ENCODE data around the gene USH2A.
"Not testable (repeated sequence)": the region's sequence is repeated elsewhere in the genome, so short reads cannot be mapped to it uniquely, and the experiment has no call there.

Gene USH2A

DNA sequence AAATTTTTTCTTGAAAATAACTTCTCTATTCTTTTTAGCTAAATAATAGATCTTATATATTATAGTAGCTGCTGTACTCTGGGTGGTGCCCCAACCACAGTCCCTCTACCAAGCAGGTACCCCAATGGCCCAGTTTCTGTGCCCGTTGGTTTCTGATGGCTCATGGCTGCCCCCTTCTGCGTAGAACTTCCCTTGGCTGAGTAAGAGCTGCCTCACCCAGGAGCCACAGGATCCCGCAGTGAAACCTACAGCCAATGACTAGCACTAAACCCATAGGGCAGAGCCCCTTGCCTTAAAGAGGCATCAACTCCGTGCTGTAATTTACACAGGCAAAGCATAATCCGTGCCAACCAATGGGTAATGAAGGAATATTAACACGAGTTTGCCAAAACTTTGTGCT is 247.5 kb downstream of the USH2A start:
- TF ChIP-seq, protein P1, sequence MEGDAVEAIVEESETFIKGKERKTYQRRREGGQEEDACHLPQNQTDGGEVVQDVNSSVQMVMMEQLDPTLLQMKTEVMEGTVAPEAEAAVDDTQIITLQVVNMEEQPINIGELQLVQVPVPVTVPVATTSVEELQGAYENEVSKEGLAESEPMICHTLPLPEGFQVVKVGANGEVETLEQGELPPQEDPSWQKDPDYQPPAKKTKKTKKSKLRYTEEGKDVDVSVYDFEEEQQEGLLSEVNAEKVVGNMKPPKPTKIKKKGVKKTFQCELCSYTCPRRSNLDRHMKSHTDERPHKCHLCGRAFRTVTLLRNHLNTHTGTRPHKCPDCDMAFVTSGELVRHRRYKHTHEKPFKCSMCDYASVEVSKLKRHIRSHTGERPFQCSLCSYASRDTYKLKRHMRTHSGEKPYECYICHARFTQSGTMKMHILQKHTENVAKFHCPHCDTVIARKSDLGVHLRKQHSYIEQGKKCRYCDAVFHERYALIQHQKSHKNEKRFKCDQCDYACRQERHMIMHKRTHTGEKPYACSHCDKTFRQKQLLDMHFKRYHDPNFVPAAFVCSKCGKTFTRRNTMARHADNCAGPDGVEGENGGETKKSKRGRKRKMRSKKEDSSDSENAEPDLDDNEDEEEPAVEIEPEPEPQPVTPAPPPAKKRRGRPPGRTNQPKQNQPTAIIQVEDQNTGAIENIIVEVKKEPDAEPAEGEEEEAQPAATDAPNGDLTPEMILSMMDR (IDR thresholded peaks at IDR 0.05; ENCODE audit: low read depth, low read length, missing control alignments): no peak
- no peak for DNase-seq (ENCODE audit: extremely low read depth, low read depth)

DNA sequence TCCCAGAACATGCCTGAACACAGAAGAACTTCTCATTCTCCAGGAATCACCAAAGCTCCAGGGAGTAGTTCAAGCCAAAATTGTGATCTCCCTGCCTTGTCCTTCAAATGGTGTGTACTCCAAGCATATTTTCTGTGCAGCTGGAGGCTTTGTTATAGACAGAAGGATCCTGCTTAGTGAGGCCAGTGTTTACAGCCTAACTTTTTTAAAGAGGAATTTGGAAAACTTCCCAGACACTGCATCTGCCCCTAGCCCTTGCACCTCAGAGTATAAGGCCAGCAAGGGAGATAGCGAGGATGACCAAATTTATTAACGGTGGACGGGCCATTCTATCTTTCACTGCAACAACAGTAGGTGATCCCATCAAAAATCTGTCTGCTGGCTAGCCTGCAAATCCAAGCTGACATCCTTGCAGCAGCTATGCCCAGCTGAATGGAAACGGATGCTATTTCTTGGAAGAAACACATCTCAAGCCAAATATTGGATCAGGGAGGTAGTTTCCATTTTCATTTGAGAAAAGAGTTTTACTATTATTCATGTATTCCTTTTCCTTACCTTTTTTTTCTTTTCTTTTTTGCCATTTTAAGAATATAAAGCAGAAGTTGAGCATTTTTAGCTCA is 249.8 kb downstream of the USH2A start:
- no peak for DNase-seq (ENCODE audit: extremely low read depth, low read depth)
- TF ChIP-seq, protein P1 (IDR thresholded peaks at IDR 0.05; ENCODE audit: low read depth, low read length, missing control alignments): no peak
- H3K4me3 ChIP-seq (replicated peaks; ENCODE audit: low read depth, low read length): no peak overlapping the region

More for the DNA sequence above, 247.5 kb downstream of the USH2A start:
- no peak overlapping the region for H3K4me3 ChIP-seq (replicated peaks; ENCODE audit: low read depth, low read length)

DNA sequence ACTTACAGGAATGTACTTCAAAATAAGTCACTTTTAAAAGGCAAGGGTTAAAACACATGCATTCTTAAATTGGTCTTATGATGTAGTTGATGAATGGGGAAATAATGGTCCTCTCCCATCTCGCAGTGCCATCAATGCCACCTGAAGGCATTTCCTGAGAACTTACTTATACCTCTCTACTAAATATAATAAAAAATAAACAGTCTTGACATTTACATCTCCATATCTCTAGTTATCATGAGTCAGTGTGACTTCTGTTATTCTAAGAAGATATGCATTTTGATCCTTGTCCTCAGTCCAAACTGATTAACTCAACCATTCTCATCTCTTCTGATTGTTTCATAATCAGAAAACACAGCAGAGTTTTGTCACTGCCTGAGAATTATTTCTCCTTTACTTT is 253.9 kb downstream of the USH2A start:
- no peak overlapping the region for H3K4me3 ChIP-seq (replicated peaks; ENCODE audit: low read depth, low read length)
- no peak for DNase-seq (ENCODE audit: extremely low read depth, low read depth)
- TF ChIP-seq, protein P1 (IDR thresholded peaks at IDR 0.05; ENCODE audit: low read depth, low read length, missing control alignments): no peak

DNA sequence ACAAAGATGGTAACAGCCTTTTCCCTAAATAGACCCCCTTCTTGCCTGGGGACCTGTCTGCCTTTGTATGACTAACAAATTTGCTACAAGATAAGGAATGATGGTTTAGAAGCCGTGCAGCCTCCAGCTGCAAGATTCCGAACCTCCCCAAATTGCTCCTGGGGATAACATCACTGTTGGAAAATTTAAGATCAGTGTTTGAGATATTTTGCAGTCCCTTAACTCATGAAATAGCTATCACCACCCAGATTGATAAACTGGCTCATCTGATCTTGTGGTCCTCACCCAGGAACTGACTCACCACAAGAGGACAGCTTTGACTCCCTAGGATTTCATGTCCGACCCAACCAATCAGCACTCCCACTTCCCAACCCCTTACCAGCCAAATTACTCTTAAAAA is 254.7 kb downstream of the USH2A start:
- TF ChIP-seq, protein P1 (IDR thresholded peaks at IDR 0.05; ENCODE audit: low read depth, low read length, missing control alignments): no peak
- H3K4me3 ChIP-seq (replicated peaks; ENCODE audit: low read depth, low read length): no peak overlapping the region
- no peak for DNase-seq (ENCODE audit: extremely low read depth, low read depth)

DNA sequence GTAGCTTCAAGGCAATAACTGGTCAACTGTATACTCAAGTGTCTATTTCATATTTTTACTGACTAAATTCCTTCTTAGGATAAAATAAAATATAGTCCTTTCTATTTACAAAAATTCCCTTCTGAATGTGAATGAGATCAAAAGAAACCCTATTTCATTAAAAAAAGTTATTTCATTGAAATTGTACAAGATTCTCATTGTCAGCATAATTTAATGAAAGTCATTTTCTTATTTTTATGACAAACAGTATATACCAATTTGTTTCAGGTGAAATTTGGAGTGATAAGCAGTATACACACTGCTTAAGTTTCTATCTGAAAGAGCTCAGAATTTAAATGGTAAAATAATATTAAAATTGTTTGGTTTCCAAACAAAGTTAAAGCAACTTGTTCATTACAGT is 269.2 kb downstream of the USH2A start:
- TF ChIP-seq, protein P1 (IDR thresholded peaks at IDR 0.05; ENCODE audit: low read depth, low read length, missing control alignments): no peak
- DNase-seq (ENCODE audit: extremely low read depth, low read depth): no peak
- no peak overlapping the region for H3K4me3 ChIP-seq (replicated peaks; ENCODE audit: low read depth, low read length)

DNA sequence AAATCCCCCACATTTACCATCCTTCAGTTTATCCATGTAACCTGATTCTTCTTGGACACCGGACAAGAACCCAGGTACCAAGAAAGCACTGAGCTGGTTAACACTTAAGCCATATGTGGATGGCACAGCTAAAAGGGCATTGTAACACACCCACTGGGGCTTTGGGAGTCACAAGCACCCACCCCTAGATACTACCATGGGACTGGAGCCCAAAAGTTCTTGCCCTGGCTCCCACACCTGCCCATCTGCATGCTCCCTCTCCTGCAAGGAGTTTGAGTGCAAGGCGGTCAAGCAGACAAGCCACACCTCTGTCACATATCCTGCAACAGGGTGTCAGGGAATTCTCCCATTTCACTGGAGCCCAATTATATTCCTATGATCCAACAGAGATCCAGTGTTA is 270.1 kb downstream of the USH2A start:
- H3K4me3 ChIP-seq (replicated peaks; ENCODE audit: low read depth, low read length): no peak overlapping the region
- TF ChIP-seq, protein P1 (IDR thresholded peaks at IDR 0.05; ENCODE audit: low read depth, low read length, missing control alignments): no peak
- DNase-seq (ENCODE audit: extremely low read depth, low read depth): no peak

DNA sequence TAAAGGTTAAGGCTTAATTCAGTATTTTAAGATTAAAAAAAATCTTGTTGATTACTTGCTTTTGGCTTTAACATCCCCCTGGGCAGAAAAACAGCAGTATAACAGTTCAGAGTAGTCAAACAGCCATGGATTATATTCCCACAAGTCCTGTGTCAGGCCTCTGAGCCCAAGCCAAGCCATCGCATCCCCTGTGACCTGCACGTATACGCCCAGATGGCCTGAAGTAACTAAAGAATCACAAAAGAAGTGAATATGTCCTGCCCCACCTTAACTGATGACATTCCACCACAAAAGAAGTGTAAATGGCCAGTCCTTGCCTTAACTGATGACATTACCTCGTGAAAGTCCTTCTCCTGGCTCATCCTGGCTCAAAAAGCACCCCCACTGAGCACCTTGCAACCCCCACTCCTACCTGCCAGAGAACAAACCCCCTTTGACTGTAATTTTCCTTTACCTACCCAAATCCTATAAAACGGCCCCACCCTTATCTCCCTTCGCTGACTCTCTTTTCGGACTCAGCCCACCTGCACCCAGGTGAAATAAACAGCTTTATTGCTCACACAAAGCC is 277.7 kb downstream of the USH2A start:
- not testable (repeated sequence) for DNase-seq (ENCODE audit: extremely low read depth, low read depth); H3K4me3 ChIP-seq (replicated peaks; ENCODE audit: low read depth, low read length)
